ENCODE data around the gene PNMA8A.

DNA sequence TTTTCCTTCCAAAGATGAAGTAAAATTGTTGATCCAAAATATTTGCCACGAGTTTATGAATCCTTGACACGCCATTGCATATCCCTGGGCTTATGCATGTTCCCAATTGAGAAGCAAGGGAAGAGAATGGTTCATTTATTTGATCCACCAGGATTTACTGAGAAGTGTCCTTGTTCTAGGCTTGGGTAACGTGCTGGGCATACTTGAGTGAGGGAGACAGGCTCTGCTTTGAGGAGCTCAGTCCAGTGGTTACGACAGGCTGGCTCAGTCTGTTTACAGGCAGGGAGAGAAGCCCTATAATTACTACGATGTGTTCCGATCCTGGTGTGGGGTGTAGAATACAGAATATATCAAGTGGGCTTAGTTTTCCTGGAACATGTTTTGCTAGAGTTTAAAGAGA lies 36.4 kb downstream of the PNMA8A start:
- TF ChIP-seq TAF1 (IDR thresholded peaks at IDR 0.05; ENCODE audit: borderline replicate concordance, insufficient read depth, low read length) (no peak), SIN3A (IDR thresholded peaks at IDR 0.05; ENCODE audit: borderline replicate concordance, insufficient read depth, low read length) (no peak)
